OCI-LY7 (cell line): ENCODE results near the gene CHPF2.

Experiments used
- EZH2phosphoT487 ChIP-seq: fragments of 200-600 bp; sonication (generic); IDR thresholded peaks from 2 replicates; pipeline ENCODE4 v1.6.1; 2018; ENCODE audit warnings: low read depth, borderline replicate concordance, mild to moderate bottlenecking, mixed run types, antibody characterized with exemption, low read length, moderate library complexity, mixed read lengths
- TF ChIP-seq, protein P1 (sequence below): fragments of 200-600 bp; sonication (generic); conservative IDR thresholded peaks from 2 replicates; pipeline ENCODE4 v1.5.1; 2014; ENCODE audit warnings: mild to moderate bottlenecking, antibody characterized with exemption, low read length, moderate library complexity, mixed read lengths

DNA sequence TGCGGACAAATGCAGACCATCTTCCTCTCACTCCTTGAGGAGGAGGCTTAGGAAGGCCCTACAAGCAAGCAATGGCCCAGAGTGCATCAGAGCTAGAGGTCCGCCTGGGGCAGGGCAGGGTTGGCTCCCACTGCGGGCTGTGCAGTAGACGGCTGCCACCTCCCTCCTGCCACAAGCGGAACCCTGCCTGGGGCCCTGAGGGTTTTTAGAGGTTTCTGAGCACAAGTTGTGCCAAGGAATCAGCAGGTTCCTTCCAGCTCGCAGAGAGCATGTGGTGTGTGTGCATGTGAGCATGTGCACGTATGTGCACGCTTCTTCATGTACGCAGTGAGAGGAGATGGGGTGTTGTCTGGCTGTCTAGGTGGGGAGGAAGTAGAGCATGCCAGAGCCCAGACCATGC is 42.1 kb downstream of the CHPF2 start:
- TF ChIP-seq, protein P1, sequence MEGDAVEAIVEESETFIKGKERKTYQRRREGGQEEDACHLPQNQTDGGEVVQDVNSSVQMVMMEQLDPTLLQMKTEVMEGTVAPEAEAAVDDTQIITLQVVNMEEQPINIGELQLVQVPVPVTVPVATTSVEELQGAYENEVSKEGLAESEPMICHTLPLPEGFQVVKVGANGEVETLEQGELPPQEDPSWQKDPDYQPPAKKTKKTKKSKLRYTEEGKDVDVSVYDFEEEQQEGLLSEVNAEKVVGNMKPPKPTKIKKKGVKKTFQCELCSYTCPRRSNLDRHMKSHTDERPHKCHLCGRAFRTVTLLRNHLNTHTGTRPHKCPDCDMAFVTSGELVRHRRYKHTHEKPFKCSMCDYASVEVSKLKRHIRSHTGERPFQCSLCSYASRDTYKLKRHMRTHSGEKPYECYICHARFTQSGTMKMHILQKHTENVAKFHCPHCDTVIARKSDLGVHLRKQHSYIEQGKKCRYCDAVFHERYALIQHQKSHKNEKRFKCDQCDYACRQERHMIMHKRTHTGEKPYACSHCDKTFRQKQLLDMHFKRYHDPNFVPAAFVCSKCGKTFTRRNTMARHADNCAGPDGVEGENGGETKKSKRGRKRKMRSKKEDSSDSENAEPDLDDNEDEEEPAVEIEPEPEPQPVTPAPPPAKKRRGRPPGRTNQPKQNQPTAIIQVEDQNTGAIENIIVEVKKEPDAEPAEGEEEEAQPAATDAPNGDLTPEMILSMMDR, result no peak
- no peak for TF ChIP-seq EZH2phosphoT487
